KMS-11 (cell line): ENCODE data around the gene LHB.
"Not testable (repeated sequence)": the region's sequence is repeated elsewhere in the genome, so short reads cannot be mapped to it uniquely, and the experiment has no call there.

Source experiments
- H2AFZ ChIP-seq: fragments of 200-600 bp; sonication (generic); 2 replicates; pipeline ENCODE4 v1.6.1; 2016; ENCODE audit warnings: antibody characterized with exemption, mixed run types, low read depth
- H3K27ac ChIP-seq: fragments of 200-600 bp; sonication (generic); 2 replicates; pipeline ENCODE4 v1.6.1; 2016; ENCODE audit warnings: mild to moderate bottlenecking, mixed run types
- H3K27me3 ChIP-seq: fragments of 200-600 bp; sonication (generic); 2 replicates; pipeline ENCODE4 v1.6.1; 2017; ENCODE audit warnings: mild to moderate bottlenecking, low read depth, mixed run types, moderate library complexity; ENCODE audit not compliant: insufficient read depth
- H3K36me3 ChIP-seq: fragments of 200-600 bp; sonication (generic); 2 replicates; pipeline ENCODE4 v1.6.1; 2017; ENCODE audit warnings: mild to moderate bottlenecking, mixed run types; ENCODE audit not compliant: insufficient read depth
- H3K4me1 ChIP-seq: fragments of 200-600 bp; sonication (generic); 2 replicates; pipeline ENCODE4 v1.6.1; 2016; ENCODE audit warnings: mild to moderate bottlenecking, low read depth, mixed run types; ENCODE audit not compliant: poor library complexity, severe bottlenecking
- H3K4me2 ChIP-seq: fragments of 200-600 bp; sonication (generic); 2 replicates; pipeline ENCODE4 v1.7.0; 2016; ENCODE audit warnings: mild to moderate bottlenecking, mixed run types
- H3K4me3 ChIP-seq: fragments of 200-600 bp; sonication (generic); IDR thresholded peaks from 2 replicates; pipeline ENCODE4 v1.6.1; 2017; ENCODE audit warnings: low read depth, low read length, mixed read lengths; ENCODE audit not compliant: insufficient read depth
- H3K79me2 ChIP-seq: fragments of 200-600 bp; sonication (generic); 2 replicates; pipeline ENCODE4 v1.6.1; 2016; ENCODE audit warnings: low read depth, mixed run types; ENCODE audit not compliant: insufficient read depth
- H3K9ac ChIP-seq: fragments of 200-600 bp; sonication (generic); 2 replicates; pipeline ENCODE4 v1.6.1; 2016; ENCODE audit warnings: mild to moderate bottlenecking, mixed run types
- H4K20me1 ChIP-seq: fragments of 200-600 bp; sonication (generic); 2 replicates; pipeline ENCODE4 v1.6.1; 2016; ENCODE audit warnings: mild to moderate bottlenecking, mixed run types; ENCODE audit not compliant: insufficient read depth
- TF ChIP-seq, protein P1 (sequence below): fragments of 200-600 bp; sonication (generic); conservative IDR thresholded peaks from 2 replicates; pipeline ENCODE4 v1.6.1; 2017; ENCODE audit warnings: low read depth, mild to moderate bottlenecking, antibody characterized with exemption, low read length, moderate library complexity, mixed read lengths

Gene LHB

GRCh38 chr19:49057636-49058234 lies 40.8 kb upstream of the LHB start, which contains the start of gene CGB7:
CGB7 (minus strand) TSS chr19:49057749; CDS start chr19:49055375, 2,374 bp downstream.
- no peak within 1 kb of the TSS for H3K4me3 ChIP-seq
- H3K9ac ChIP-seq: no peak within 1 kb of the TSS
- H2AFZ ChIP-seq: peak within 1 kb of the TSS; percentile 98; the same call in 1 of the 2 replicates
- TF ChIP-seq, protein P1, sequence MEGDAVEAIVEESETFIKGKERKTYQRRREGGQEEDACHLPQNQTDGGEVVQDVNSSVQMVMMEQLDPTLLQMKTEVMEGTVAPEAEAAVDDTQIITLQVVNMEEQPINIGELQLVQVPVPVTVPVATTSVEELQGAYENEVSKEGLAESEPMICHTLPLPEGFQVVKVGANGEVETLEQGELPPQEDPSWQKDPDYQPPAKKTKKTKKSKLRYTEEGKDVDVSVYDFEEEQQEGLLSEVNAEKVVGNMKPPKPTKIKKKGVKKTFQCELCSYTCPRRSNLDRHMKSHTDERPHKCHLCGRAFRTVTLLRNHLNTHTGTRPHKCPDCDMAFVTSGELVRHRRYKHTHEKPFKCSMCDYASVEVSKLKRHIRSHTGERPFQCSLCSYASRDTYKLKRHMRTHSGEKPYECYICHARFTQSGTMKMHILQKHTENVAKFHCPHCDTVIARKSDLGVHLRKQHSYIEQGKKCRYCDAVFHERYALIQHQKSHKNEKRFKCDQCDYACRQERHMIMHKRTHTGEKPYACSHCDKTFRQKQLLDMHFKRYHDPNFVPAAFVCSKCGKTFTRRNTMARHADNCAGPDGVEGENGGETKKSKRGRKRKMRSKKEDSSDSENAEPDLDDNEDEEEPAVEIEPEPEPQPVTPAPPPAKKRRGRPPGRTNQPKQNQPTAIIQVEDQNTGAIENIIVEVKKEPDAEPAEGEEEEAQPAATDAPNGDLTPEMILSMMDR: no peak
- no peak within 1 kb of the TSS for H3K27ac ChIP-seq
- H4K20me1 ChIP-seq: no peaks in the 10 kb centered on the region
- H3K4me2 ChIP-seq: peak within 1 kb of the TSS; percentile 98; the same call in 1 of the 2 replicates
- H3K27me3 ChIP-seq: peaks cover 87% of the 10 kb centered on the region
- H3K79me2 ChIP-seq: no peaks in the 10 kb centered on the region
- no peaks in the 10 kb centered on the region for H3K36me3 ChIP-seq
- peaks cover 8% of the 10 kb centered on the region for H3K4me1 ChIP-seq

DNA sequence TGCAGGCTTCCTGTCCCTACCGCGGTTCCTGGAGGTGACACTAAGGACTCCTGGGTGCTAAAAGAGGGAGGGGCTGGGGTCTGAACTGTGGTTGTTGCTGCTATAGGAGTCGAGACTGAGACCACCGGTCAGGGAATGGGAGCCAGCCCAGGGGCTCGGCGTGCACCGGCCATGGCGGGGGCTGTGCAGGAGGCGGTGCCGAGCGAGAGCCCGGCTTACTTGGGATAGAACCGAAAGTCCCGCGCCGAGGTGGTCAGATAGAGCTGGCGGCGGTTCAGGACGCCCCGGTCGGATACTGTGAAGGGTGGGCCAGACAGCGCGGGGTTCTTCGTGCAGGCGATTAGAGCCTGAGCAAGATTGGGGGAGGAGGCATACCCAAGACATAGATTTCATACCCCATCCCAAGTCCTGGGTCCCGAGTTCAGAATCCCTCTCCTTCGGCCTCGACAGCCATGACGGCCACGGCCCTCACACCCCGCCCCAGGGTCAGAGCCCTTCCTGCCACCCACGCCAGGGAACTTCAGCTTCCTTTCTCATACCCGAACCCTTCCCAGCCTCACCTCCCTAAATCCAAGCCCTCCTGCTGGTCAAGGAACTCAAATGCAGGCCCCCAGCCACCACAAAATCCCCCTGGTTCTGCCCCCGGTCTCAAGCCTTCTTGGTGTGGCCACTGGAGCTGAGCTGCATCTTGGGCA lies 40.2 kb upstream of the LHB start:
- not testable (repeated sequence) for H2AFZ ChIP-seq, H3K9ac ChIP-seq, H3K4me1 ChIP-seq, H4K20me1 ChIP-seq, H3K79me2 ChIP-seq, H3K27ac ChIP-seq, H3K36me3 ChIP-seq, H3K4me3 ChIP-seq
- peaks cover 84% of the 10 kb centered on the region for H3K27me3 ChIP-seq
- peak overlapping the region; percentile 98; the same call in 1 of the 2 replicates for H3K4me2 ChIP-seq

- peaks cover 8% of the 10 kb centered on the region for H3K4me1 ChIP-seq
- H2AFZ ChIP-seq: peak overlapping the region; percentile 98
- H4K20me1 ChIP-seq: no peaks in the 10 kb centered on the region
- H3K36me3 ChIP-seq: no peaks in the 10 kb centered on the region
- no peak overlapping the region for H3K27ac ChIP-seq
- peak overlapping the region; percentile 98 for H3K4me2 ChIP-seq
- H3K9ac ChIP-seq: no peak overlapping the region
- TF ChIP-seq, protein P1: peak; percentile 41; the same call in 1 of the 2 replicates
- peaks cover 84% of the 10 kb centered on the region for H3K27me3 ChIP-seq
- no peak overlapping the region for H3K4me3 ChIP-seq
- H3K79me2 ChIP-seq: no peaks in the 10 kb centered on the region
Observed at GRCh38 chr19:49056101-49056901, 39.4 kb upstream of the LHB start.

DNA sequence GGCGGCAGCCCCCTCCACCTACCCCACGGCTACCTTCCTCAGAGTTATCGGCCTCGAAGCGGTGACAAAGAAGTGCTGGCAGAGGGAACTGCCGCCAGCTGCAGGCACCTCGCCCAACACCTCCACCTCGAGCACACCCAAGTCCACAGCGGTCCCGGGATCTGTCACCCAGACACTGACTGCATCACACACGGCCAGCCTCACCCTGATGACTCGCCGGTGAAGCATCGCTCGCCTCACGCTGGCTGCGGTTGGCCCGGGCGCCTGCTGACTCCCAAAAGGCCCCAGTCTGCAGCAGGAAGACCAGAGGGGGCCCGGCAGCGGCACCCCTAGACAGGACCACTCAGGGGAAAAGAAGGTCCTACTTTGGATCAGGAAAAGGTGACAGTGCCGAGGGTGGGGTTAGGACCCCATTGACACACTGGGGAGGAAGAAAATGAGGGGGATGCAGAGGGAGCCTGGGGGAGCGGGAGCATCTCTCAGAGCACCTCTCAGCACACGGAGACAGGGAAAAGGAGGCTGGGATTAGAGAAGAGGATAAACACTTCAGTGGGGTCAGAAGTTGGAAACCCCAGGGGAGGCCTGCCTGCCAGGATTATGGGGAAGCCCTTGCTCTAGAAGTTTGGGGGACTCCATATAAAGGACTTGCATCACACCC lies 33.6 kb upstream of the LHB start:
- H3K4me3 ChIP-seq, H4K20me1 ChIP-seq, H3K27ac ChIP-seq, H3K79me2 ChIP-seq, H3K9ac ChIP-seq, H3K4me2 ChIP-seq, H3K4me1 ChIP-seq, H2AFZ ChIP-seq, H3K36me3 ChIP-seq: not testable (repeated sequence)
- H3K27me3 ChIP-seq: peaks cover 52% of the 10 kb centered on the region

- not testable (repeated sequence) for H3K36me3 ChIP-seq, H3K79me2 ChIP-seq, H3K27ac ChIP-seq, H3K4me2 ChIP-seq, H4K20me1 ChIP-seq, H2AFZ ChIP-seq, H3K4me1 ChIP-seq, H3K4me3 ChIP-seq, H3K9ac ChIP-seq
- peaks cover 49% of the 10 kb centered on the region; the same call in 1 of the 2 replicates for H3K27me3 ChIP-seq
Observed at GRCh38 chr19:49049834-49050233, 32.9 kb upstream of the LHB start.

GRCh38 chr19:49049011-49049410 lies 32.1 kb upstream of the LHB start, which contains the start of gene CGB8:
CGB8 (minus strand) TSS chr19:49049111; CDS start chr19:49048739, 372 bp downstream.
- H3K27ac ChIP-seq, H3K4me2 ChIP-seq, H3K4me1 ChIP-seq, H3K79me2 ChIP-seq, H3K4me3 ChIP-seq, H4K20me1 ChIP-seq, H3K9ac ChIP-seq, H2AFZ ChIP-seq, H3K36me3 ChIP-seq: not testable (repeated sequence)
- peaks cover 47% of the 10 kb centered on the region; the same call in 1 of the 2 replicates for H3K27me3 ChIP-seq

GRCh38 chr19:49043548-49043947 lies 26.7 kb upstream of the LHB start, which contains the start of gene CGB5:
CGB5 (plus strand) TSS chr19:49043848; CDS start chr19:49044210, 362 bp downstream.
- H3K4me1 ChIP-seq, H4K20me1 ChIP-seq: not testable (repeated sequence)

More at GRCh38 chr19:49043548-49043947, 26.7 kb upstream of the LHB start, which contains the start of gene CGB5:
- H3K27ac ChIP-seq, H3K79me2 ChIP-seq, H3K4me2 ChIP-seq, H2AFZ ChIP-seq, H3K4me3 ChIP-seq, H3K9ac ChIP-seq, H3K36me3 ChIP-seq: not testable (repeated sequence)
- peaks cover 46% of the 10 kb centered on the region for H3K27me3 ChIP-seq
